H9 (cell line): ENCODE results near the gene DCLK2. TPM values are rescaled to one million over a fixed set of nuclear protein-coding genes. Genes with fewer than 3 reads are reported as not detected.

Experiments used
- DNase-seq: peaks from one replicate; pipeline ENCODE4 v3.0.0-alpha.2; 2017
- H2AFZ ChIP-seq: one replicate; pipeline ENCODE4 v1.6.1; 2013; ENCODE audit warnings: mild to moderate bottlenecking, low read length, control low read depth, moderate library complexity
- H2AK5ac ChIP-seq: 2 replicates; pipeline ENCODE4 v1.6.1; 2013; ENCODE audit warnings: low read length, control low read depth, mixed read lengths; ENCODE audit not compliant: insufficient read length
- H2BK120ac ChIP-seq: one replicate; pipeline ENCODE4 v1.6.1; 2013; ENCODE audit warnings: low read depth, mild to moderate bottlenecking, low read length, control low read depth, inconsistent platforms; ENCODE audit not compliant: poor library complexity, severe bottlenecking
- H2BK12ac ChIP-seq: 2 replicates; pipeline ENCODE4 v1.6.1; 2013; ENCODE audit warnings: low read length, control low read depth, mixed read lengths, low read depth; ENCODE audit not compliant: insufficient read length
- H2BK15ac ChIP-seq: 2 replicates; pipeline ENCODE4 v1.6.1; 2013; ENCODE audit warnings: low read depth, low read length, control low read depth
- H2BK20ac ChIP-seq: one replicate; pipeline ENCODE4 v1.6.1; 2013; ENCODE audit warnings: low read depth, mild to moderate bottlenecking, low read length, control low read depth, inconsistent platforms; ENCODE audit not compliant: poor library complexity, severe bottlenecking
- H2BK5ac ChIP-seq: 2 replicates; pipeline ENCODE4 v1.6.1; 2013; ENCODE audit warnings: low read length, control low read depth, mixed read lengths; ENCODE audit not compliant: insufficient read length
- H3K14ac ChIP-seq: 2 replicates; pipeline ENCODE4 v1.6.1; 2013; ENCODE audit warnings: low read length, control low read depth; ENCODE audit not compliant: insufficient read depth
- H3K18ac ChIP-seq: 2 replicates; pipeline ENCODE4 v1.6.1; 2013; ENCODE audit warnings: low read depth, mild to moderate bottlenecking, mixed read lengths, low read length, control low read depth; ENCODE audit not compliant: insufficient read length
- H3K23ac ChIP-seq: 2 replicates; pipeline ENCODE4 v1.6.1; 2013; ENCODE audit warnings: low read length, control low read depth, mixed read lengths, low read depth; ENCODE audit not compliant: insufficient read length
- H3K23me2 ChIP-seq: 2 replicates; pipeline ENCODE4 v1.6.1; 2013; ENCODE audit warnings: low read depth, mild to moderate bottlenecking, mixed read lengths, low read length, control low read depth; ENCODE audit not compliant: insufficient read length, poor library complexity, severe bottlenecking
- H3K27ac ChIP-seq: 2 replicates; pipeline ENCODE4 v1.5.1; 2013; ENCODE audit warnings: low read length, control low read depth, mixed read lengths, low read depth; ENCODE audit not compliant: insufficient read length
- H3K27me3 ChIP-seq: 2 replicates; pipeline ENCODE4 v1.6.1; 2013; ENCODE audit warnings: low read length, control low read depth, inconsistent platforms; ENCODE audit not compliant: insufficient read depth
- H3K4ac ChIP-seq: 2 replicates; pipeline ENCODE4 v1.6.1; 2013; ENCODE audit warnings: low read depth, mild to moderate bottlenecking, control low read depth, inconsistent platforms, low read length, moderate library complexity
- H3K4me1 ChIP-seq: 2 replicates; pipeline ENCODE4 v1.6.1; 2013; ENCODE audit warnings: low read length, control low read depth, inconsistent platforms; ENCODE audit not compliant: insufficient read depth
- H3K4me2 ChIP-seq: 2 replicates; pipeline ENCODE4 v1.6.1; 2013; ENCODE audit warnings: low read length, control low read depth, mixed read lengths; ENCODE audit not compliant: insufficient read length, insufficient read depth
- H3K56ac ChIP-seq: 2 replicates; pipeline ENCODE4 v1.6.1; 2013; ENCODE audit warnings: low read depth, mild to moderate bottlenecking, mixed read lengths, low read length, control low read depth; ENCODE audit not compliant: insufficient read length
- H3K79me1 ChIP-seq: 2 replicates; pipeline ENCODE4 v1.6.1; 2013; ENCODE audit warnings: low read depth, mild to moderate bottlenecking, moderate library complexity, low read length, control low read depth, inconsistent platforms; ENCODE audit not compliant: insufficient read depth, poor library complexity, severe bottlenecking
- H3K79me2 ChIP-seq: 2 replicates; pipeline ENCODE4 v1.6.1; 2013; ENCODE audit warnings: low read length, control low read depth, inconsistent platforms; ENCODE audit not compliant: insufficient read depth
- H3K9ac ChIP-seq: 2 replicates; pipeline ENCODE4 v1.6.1; 2013; ENCODE audit warnings: low read length, control low read depth, mixed read lengths; ENCODE audit not compliant: insufficient read length; ENCODE audit errors: extremely low read depth
- H3K9me3 ChIP-seq: one replicate; pipeline ENCODE4 v1.6.1; 2013; ENCODE audit warnings: low read depth, low read length, inconsistent platforms; ENCODE audit not compliant: control insufficient read depth
- H3T11ph ChIP-seq: one replicate; pipeline ENCODE4 v1.6.1; 2013; ENCODE audit warnings: mild to moderate bottlenecking, low read length, control low read depth, inconsistent platforms
- H4K20me1 ChIP-seq: one replicate; pipeline ENCODE4 v1.6.1; 2013; ENCODE audit not compliant: control insufficient read depth, insufficient read length, insufficient read depth
- H4K5ac ChIP-seq: 2 replicates; pipeline ENCODE4 v1.6.1; 2013; ENCODE audit warnings: low read depth, mild to moderate bottlenecking, mixed read lengths, low read length, control low read depth; ENCODE audit not compliant: insufficient read length
- H4K8ac ChIP-seq: replicated peaks from 2 replicates; pipeline ENCODE4 v1.6.1; 2013; ENCODE audit warnings: low read length, control low read depth, mixed read lengths, low read depth; ENCODE audit not compliant: insufficient read length
- H4K91ac ChIP-seq: 2 replicates; pipeline ENCODE4 v1.6.1; 2013; ENCODE audit warnings: low read depth, mild to moderate bottlenecking, moderate library complexity, mixed read lengths, low read length, control low read depth; ENCODE audit not compliant: insufficient read length
- H3K27ac Mint-ChIP-seq, 3 experiments: 2 replicates in 2 of 3; 3 replicates in 1 of 3; pipeline ENCODE4 v1.8.0; 2020 to 2021; ENCODE audit warnings: mixed read lengths in 3 of 3, mild to moderate bottlenecking in 1 of 3, moderate library complexity in 1 of 3
- H3K27me3 Mint-ChIP-seq: 2 replicates; pipeline ENCODE4 v1.8.0; 2021; ENCODE audit warnings: low read depth, mild to moderate bottlenecking, moderate library complexity, mixed read lengths
- H3K36me3 Mint-ChIP-seq, 3 experiments: 2 replicates in 2 of 3; 3 replicates in 1 of 3; pipeline ENCODE4 v1.8.0; 2020 to 2021; ENCODE audit warnings: low read depth in 3 of 3, mixed read lengths in 3 of 3; ENCODE audit not compliant: insufficient read depth in 1 of 3
- H3K4me1 Mint-ChIP-seq, 2 experiments: 2 replicates each; pipeline ENCODE4 v1.8.0; 2020; ENCODE audit warnings: mixed read lengths in 2 of 2
- H3K4me3 Mint-ChIP-seq, 2 experiments: 2 replicates in 1 of 2; 3 replicates in 1 of 2; pipeline ENCODE4 v1.8.0; 2020 to 2021; ENCODE audit warnings: mild to moderate bottlenecking in 2 of 2, mixed read lengths in 2 of 2, moderate library complexity in 1 of 2
- H3K9me3 Mint-ChIP-seq, 2 experiments: 2 replicates in 1 of 2; 3 replicates in 1 of 2; pipeline ENCODE4 v1.8.0; 2020; ENCODE audit warnings: mild to moderate bottlenecking in 2 of 2, mixed read lengths in 2 of 2, moderate library complexity in 1 of 2
- WGBS: extraction: QIAGEN DNeasy Blood & Tissue Kit; methylation state at CpG from one replicate; pipeline ENCODE4 v1.1.7; 2013; ENCODE audit warnings: missing lambda C conversion rate, low lambda C conversion rate, mixed read lengths; ENCODE audit not compliant: insufficient read length; ENCODE audit errors: extremely low coverage; 5-methylcytosine and 5-hydroxymethylcytosine counted together
- total RNA-seq: library from RNA; stranded (reverse); gene quantifications from 2 replicates; pipeline ENCODE4 v1.2.1, GENCODE V29; 2021
- TF ChIP-seq, protein P1 (sequence below): fragments of 200-600 bp; sonication (generic); conservative IDR thresholded peaks from 3 replicates; pipeline ENCODE4 v1.8.0; 2021; ENCODE audit warnings: antibody characterized with exemption, mild to moderate bottlenecking

Gene DCLK2
- total RNA-seq, 1 experiment from 2014 or later, result 0.33 TPM

DNA sequence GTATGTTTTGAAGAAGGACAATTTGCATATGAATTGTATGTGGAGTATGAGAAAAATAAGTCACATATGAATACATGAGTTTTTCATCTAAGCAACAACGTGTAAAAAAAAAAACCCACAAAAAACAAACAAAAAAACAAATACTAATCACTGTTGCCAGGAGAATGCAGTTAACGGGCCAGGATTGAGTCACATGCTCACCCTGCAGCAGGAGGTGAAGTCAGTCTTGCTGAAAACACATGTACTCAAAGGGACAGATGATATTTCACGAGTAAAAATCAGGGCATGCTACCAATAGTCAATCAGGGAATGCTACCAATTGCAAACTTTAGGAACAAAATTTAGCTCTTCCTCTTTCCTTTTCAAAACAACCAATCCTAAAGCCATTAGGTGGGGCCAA, 10.4 kb upstream of the DCLK2 start:
- Histone ChIP-seq H2BK120ac (no peak overlapping the region), H3K4me1 (no peaks in the 10 kb centered on the region), H2BK20ac (no peak overlapping the region), H3K9ac (no peak overlapping the region), H3K27me3 (no peaks in the 10 kb centered on the region), H3K9me3 (no peaks in the 10 kb centered on the region), H3K23ac (no peak overlapping the region), H4K20me1 (no peaks in the 10 kb centered on the region), H2BK12ac (no peak overlapping the region), H3K79me1 (no peaks in the 10 kb centered on the region), H4K91ac (no peak overlapping the region), H2AK5ac (no peak overlapping the region), H2BK5ac (no peak overlapping the region), H3K56ac (no peak overlapping the region), H4K5ac (no peak overlapping the region), H3K14ac (no peak overlapping the region), H4K8ac (no peak overlapping the region), H3K4me2 (no peak overlapping the region), H3K18ac (no peak overlapping the region), H2AFZ (no peak overlapping the region), H3T11ph (no peak overlapping the region), H3K27ac (no peak overlapping the region), H3K79me2 (no peaks in the 10 kb centered on the region), H2BK15ac (no peak overlapping the region), H3K4ac (no peak overlapping the region), H3K23me2 (no peaks in the 10 kb centered on the region)
- TF ChIP-seq, protein P1, sequence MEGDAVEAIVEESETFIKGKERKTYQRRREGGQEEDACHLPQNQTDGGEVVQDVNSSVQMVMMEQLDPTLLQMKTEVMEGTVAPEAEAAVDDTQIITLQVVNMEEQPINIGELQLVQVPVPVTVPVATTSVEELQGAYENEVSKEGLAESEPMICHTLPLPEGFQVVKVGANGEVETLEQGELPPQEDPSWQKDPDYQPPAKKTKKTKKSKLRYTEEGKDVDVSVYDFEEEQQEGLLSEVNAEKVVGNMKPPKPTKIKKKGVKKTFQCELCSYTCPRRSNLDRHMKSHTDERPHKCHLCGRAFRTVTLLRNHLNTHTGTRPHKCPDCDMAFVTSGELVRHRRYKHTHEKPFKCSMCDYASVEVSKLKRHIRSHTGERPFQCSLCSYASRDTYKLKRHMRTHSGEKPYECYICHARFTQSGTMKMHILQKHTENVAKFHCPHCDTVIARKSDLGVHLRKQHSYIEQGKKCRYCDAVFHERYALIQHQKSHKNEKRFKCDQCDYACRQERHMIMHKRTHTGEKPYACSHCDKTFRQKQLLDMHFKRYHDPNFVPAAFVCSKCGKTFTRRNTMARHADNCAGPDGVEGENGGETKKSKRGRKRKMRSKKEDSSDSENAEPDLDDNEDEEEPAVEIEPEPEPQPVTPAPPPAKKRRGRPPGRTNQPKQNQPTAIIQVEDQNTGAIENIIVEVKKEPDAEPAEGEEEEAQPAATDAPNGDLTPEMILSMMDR, result no peak
- no CpG with 5 or more reads among the region's 3 CpGs for WGBS
- no peak overlapping the region; a peak in 1 of 7 replicates for H3K27ac Mint-ChIP-seq
- H3K36me3 Mint-ChIP-seq, result no peaks in the 10 kb centered on the region
- H3K4me3 Mint-ChIP-seq, result no peak overlapping the region
- peaks cover 3% of the 10 kb centered on the region for H3K27me3 Mint-ChIP-seq
- peaks cover 0 to 4% of the 10 kb centered on the region in 2 experiments; a peak in 1 of 5 replicates for H3K9me3 Mint-ChIP-seq
- DNase-seq, result no peak
- H3K4me1 Mint-ChIP-seq, result no peaks in the 10 kb centered on the region
